GM23338 (cell line): ENCODE measurements around the gene SCG5. TPM values are rescaled to one million over a fixed set of nuclear protein-coding genes. Genes with fewer than 3 reads are reported as not detected.

ENCODE experiments used
- ATAC-seq: fragments of 200-7000 bp; cut with Tn5 transposase; 3 replicates; pipeline ENCODE4 v1.9.1; 2020
- DNase-seq: peaks from one replicate; pipeline ENCODE4 v3.0.0-alpha.2; 2015; ENCODE audit warnings: low spot score
- H2AFZ ChIP-seq: fragments of 200-600 bp; sonication (generic); 2 replicates; pipeline ENCODE4 v1.8.0; 2016; ENCODE audit warnings: antibody characterized with exemption, mild to moderate bottlenecking, moderate library complexity
- H3F3A ChIP-seq: fragments of 200-600 bp; sonication (generic); replicated peaks from 2 replicates; pipeline ENCODE4 v1.8.0; 2017; ENCODE audit warnings: antibody characterized with exemption, mixed run types, low read depth
- H3K27ac ChIP-seq: fragments of 200-600 bp; sonication (generic); 2 replicates; pipeline ENCODE4 v1.6.1; 2016; ENCODE audit warnings: low read depth
- H3K27me3 ChIP-seq: fragments of 200-600 bp; sonication (generic); 2 replicates; pipeline ENCODE4 v1.8.0; 2016; ENCODE audit warnings: mild to moderate bottlenecking, mixed run types, moderate library complexity; ENCODE audit not compliant: insufficient read depth
- H3K36me3 ChIP-seq: fragments of 200-600 bp; sonication (generic); 2 replicates; pipeline ENCODE4 v1.8.0; 2016; ENCODE audit warnings: mild to moderate bottlenecking; ENCODE audit not compliant: insufficient read depth
- H3K4me1 ChIP-seq: fragments of 200-600 bp; sonication (generic); 2 replicates; pipeline ENCODE4 v1.8.0; 2016; ENCODE audit warnings: mild to moderate bottlenecking, moderate library complexity; ENCODE audit not compliant: insufficient read depth
- H3K4me2 ChIP-seq: fragments of 200-600 bp; sonication (generic); 2 replicates; pipeline ENCODE4 v1.7.1; 2017; ENCODE audit warnings: mixed run types
- H3K4me3 ChIP-seq: fragments of 200-600 bp; sonication (generic); 2 replicates; pipeline ENCODE4 v1.6.1; 2016; ENCODE audit warnings: mixed run types
- H3K79me2 ChIP-seq: fragments of 200-600 bp; sonication (generic); replicated peaks from 2 replicates; pipeline ENCODE4 v1.8.0; 2017; ENCODE audit warnings: mild to moderate bottlenecking; ENCODE audit not compliant: insufficient read depth
- H3K9me2 ChIP-seq: fragments of 200-600 bp; sonication (generic); 2 replicates; pipeline ENCODE4 v1.8.0; 2017; ENCODE audit not compliant: insufficient read depth
- H4K20me1 ChIP-seq: fragments of 200-600 bp; sonication (generic); replicated peaks from 2 replicates; pipeline ENCODE4 v1.8.0; 2017; ENCODE audit warnings: mild to moderate bottlenecking; ENCODE audit not compliant: insufficient read depth
- H3K27ac Mint-ChIP-seq: 2 replicates; pipeline ENCODE4 v1.8.0; 2020; ENCODE audit warnings: inconsistent platforms, mild to moderate bottlenecking, moderate library complexity, mixed read lengths
- H3K27me3 Mint-ChIP-seq: 3 replicates; pipeline ENCODE4 v1.8.0; 2022; ENCODE audit warnings: low read depth, mild to moderate bottlenecking, moderate library complexity, mixed read lengths, inconsistent platforms; ENCODE audit not compliant: insufficient read depth, poor library complexity
- H3K36me3 Mint-ChIP-seq: 3 replicates; pipeline ENCODE4 v1.8.0; 2021; ENCODE audit warnings: low read depth, mild to moderate bottlenecking, inconsistent platforms, moderate library complexity, mixed read lengths
- H3K4me1 Mint-ChIP-seq: 3 replicates; pipeline ENCODE4 v1.8.0; 2020; ENCODE audit warnings: mild to moderate bottlenecking, inconsistent platforms, mixed read lengths
- H3K4me3 Mint-ChIP-seq: 3 replicates; pipeline ENCODE4 v1.8.0; 2021; ENCODE audit warnings: moderate library complexity, mild to moderate bottlenecking, inconsistent platforms, mixed read lengths
- H3K9me3 Mint-ChIP-seq: 3 replicates; pipeline ENCODE4 v1.8.0; 2020; ENCODE audit warnings: moderate library complexity, mild to moderate bottlenecking, inconsistent platforms, mixed read lengths
- CREB1 ChIP-seq: fragments of 250-450 bp; sonication (Bioruptor Pico); IDR thresholded peaks from 2 replicates; pipeline ENCODE4 v1.5.0; 2020; ENCODE audit warnings: low read depth, mild to moderate bottlenecking, moderate library complexity
- ETS1 ChIP-seq: IDR thresholded peaks from 2 replicates; pipeline ENCODE4 v1.6.1; 2016; ENCODE audit warnings: antibody characterized with exemption
- EZH2 ChIP-seq: fragments of 200-600 bp; sonication (generic); IDR thresholded peaks from one replicate; pipeline ENCODE4 v1.8.0; 2017; ENCODE audit warnings: antibody characterized with exemption, mild to moderate bottlenecking, low read depth; ENCODE audit not compliant: unreplicated experiment
- EZH2phosphoT487 ChIP-seq: fragments of 200-600 bp; sonication (generic); IDR thresholded peaks from one replicate; pipeline ENCODE4 v1.8.1; 2018; ENCODE audit warnings: antibody characterized with exemption; ENCODE audit not compliant: unreplicated experiment
- JUNB ChIP-seq: IDR thresholded peaks from one replicate; pipeline ENCODE4 v1.6.1; 2016; ENCODE audit warnings: antibody characterized with exemption; ENCODE audit not compliant: unreplicated experiment
- NANOG ChIP-seq: IDR thresholded peaks from 2 replicates; pipeline ENCODE4 v1.6.1; 2016; ENCODE audit warnings: antibody characterized with exemption, borderline replicate concordance
- POLR2AphosphoS5 ChIP-seq: IDR thresholded peaks from 2 replicates; pipeline ENCODE4 v1.6.1; 2016; ENCODE audit warnings: antibody characterized with exemption, low read depth
- STAT1 ChIP-seq: IDR thresholded peaks from one replicate; pipeline ENCODE4 v1.6.1; 2016; ENCODE audit warnings: antibody characterized with exemption; ENCODE audit not compliant: unreplicated experiment
- ZNF114 ChIP-seq: fragments of 250-450 bp; sonication (Bioruptor Pico); IDR thresholded peaks from 2 replicates; pipeline ENCODE4 v1.5.0; 2020; ENCODE audit warnings: mild to moderate bottlenecking, moderate library complexity
- ZNF331 ChIP-seq: fragments of 250-450 bp; sonication (Bioruptor Pico); IDR thresholded peaks from 2 replicates; pipeline ENCODE4 v1.5.0; 2020; ENCODE audit warnings: low read depth, mild to moderate bottlenecking, moderate library complexity
- polyA plus RNA-seq: library from polyadenylated mRNA; unstranded; fragments of >200 nt; fragmentation: Nextera tagmentation; extraction: Ambion mirVana; gene quantifications from 2 replicates; pipeline ENCODE4 v1.2.1, GENCODE V29; 2016
- total RNA-seq: library from RNA; depleted of rRNA; stranded (reverse); fragments of >200 nt; shearing (Covaris generic); gene quantifications from 2 replicates; pipeline ENCODE4 v1.2.3, GENCODE V29; 2014
- TF ChIP-seq, protein P1 (sequence below): fragments of 250-450 bp; sonication (Bioruptor Pico); IDR thresholded peaks from 2 replicates; pipeline ENCODE4 v1.5.0; 2020; ENCODE audit warnings: mild to moderate bottlenecking, moderate library complexity
- TF ChIP-seq, protein P2 (sequence below), 2 experiments: fragments of 200-600 bp in 1 of 2; sonication (generic) in 1 of 2; conservative IDR thresholded peaks; 2 replicates each; pipeline versions ENCODE4 v1.5.1 to v1.6.1; 2016 to 2017; ENCODE audit warnings: antibody characterized with exemption in 2 of 2, low read depth in 2 of 2, mild to moderate bottlenecking in 2 of 2, moderate library complexity in 1 of 2
- TF ChIP-seq, protein P3 (sequence below): IDR thresholded peaks from one replicate; pipeline ENCODE4 v1.6.1; 2018; ENCODE audit warnings: antibody characterized with exemption; ENCODE audit not compliant: unreplicated experiment

The SCG5 gene
- total and polyA plus RNA-seq, 2 experiments from 2014 or later, result 48.1 to 73.3 TPM

DNA sequence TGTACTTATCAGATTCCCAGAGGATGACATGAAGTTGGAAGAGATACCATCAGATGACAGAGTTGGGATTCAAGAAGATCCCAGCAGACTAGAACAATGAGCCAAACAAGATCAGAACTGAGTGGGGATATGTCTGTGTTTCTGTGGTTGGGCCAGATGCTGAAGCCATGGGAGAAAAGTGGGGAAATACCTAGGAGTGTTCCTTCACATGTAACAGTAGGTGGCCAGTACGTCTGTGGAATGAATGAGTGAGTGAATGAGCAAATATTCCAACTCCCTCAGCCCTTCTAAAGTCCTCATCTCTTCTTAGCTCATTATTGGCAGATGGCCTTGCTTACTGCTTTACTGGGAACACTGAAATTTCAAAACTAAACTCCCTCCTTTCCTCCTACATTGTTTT is 44.1 kb downstream of the SCG5 start:
- Histone ChIP-seq H4K20me1 (no peaks in the 10 kb centered on the region), H3F3A (no peaks in the 10 kb centered on the region), H3K9me2 (no peaks in the 10 kb centered on the region), H3K79me2 (no peaks in the 10 kb centered on the region), H3K4me2 (peak overlapping the region; percentile 37; the same call in 1 of the 2 replicates), H3K27me3 (no peaks in the 10 kb centered on the region), H3K36me3 (peaks cover 7% of the 10 kb centered on the region), H3K4me3 (no peak overlapping the region), H3K4me1 (peaks cover 10% of the 10 kb centered on the region), H3K27ac (no peak overlapping the region), H2AFZ (no peak overlapping the region)
- TF ChIP-seq ETS1 (no peak), NANOG (no peak), CREB1 (CRISPR knock-in tag) (no peak), STAT1 (no peak), EZH2 (no peak), ZNF114 (CRISPR knock-in tag) (no peak), POLR2AphosphoS5 (no peak), ZNF331 (CRISPR knock-in tag) (no peak), EZH2phosphoT487 (no peak), JUNB (no peak)
- TF ChIP-seq, protein P1, sequence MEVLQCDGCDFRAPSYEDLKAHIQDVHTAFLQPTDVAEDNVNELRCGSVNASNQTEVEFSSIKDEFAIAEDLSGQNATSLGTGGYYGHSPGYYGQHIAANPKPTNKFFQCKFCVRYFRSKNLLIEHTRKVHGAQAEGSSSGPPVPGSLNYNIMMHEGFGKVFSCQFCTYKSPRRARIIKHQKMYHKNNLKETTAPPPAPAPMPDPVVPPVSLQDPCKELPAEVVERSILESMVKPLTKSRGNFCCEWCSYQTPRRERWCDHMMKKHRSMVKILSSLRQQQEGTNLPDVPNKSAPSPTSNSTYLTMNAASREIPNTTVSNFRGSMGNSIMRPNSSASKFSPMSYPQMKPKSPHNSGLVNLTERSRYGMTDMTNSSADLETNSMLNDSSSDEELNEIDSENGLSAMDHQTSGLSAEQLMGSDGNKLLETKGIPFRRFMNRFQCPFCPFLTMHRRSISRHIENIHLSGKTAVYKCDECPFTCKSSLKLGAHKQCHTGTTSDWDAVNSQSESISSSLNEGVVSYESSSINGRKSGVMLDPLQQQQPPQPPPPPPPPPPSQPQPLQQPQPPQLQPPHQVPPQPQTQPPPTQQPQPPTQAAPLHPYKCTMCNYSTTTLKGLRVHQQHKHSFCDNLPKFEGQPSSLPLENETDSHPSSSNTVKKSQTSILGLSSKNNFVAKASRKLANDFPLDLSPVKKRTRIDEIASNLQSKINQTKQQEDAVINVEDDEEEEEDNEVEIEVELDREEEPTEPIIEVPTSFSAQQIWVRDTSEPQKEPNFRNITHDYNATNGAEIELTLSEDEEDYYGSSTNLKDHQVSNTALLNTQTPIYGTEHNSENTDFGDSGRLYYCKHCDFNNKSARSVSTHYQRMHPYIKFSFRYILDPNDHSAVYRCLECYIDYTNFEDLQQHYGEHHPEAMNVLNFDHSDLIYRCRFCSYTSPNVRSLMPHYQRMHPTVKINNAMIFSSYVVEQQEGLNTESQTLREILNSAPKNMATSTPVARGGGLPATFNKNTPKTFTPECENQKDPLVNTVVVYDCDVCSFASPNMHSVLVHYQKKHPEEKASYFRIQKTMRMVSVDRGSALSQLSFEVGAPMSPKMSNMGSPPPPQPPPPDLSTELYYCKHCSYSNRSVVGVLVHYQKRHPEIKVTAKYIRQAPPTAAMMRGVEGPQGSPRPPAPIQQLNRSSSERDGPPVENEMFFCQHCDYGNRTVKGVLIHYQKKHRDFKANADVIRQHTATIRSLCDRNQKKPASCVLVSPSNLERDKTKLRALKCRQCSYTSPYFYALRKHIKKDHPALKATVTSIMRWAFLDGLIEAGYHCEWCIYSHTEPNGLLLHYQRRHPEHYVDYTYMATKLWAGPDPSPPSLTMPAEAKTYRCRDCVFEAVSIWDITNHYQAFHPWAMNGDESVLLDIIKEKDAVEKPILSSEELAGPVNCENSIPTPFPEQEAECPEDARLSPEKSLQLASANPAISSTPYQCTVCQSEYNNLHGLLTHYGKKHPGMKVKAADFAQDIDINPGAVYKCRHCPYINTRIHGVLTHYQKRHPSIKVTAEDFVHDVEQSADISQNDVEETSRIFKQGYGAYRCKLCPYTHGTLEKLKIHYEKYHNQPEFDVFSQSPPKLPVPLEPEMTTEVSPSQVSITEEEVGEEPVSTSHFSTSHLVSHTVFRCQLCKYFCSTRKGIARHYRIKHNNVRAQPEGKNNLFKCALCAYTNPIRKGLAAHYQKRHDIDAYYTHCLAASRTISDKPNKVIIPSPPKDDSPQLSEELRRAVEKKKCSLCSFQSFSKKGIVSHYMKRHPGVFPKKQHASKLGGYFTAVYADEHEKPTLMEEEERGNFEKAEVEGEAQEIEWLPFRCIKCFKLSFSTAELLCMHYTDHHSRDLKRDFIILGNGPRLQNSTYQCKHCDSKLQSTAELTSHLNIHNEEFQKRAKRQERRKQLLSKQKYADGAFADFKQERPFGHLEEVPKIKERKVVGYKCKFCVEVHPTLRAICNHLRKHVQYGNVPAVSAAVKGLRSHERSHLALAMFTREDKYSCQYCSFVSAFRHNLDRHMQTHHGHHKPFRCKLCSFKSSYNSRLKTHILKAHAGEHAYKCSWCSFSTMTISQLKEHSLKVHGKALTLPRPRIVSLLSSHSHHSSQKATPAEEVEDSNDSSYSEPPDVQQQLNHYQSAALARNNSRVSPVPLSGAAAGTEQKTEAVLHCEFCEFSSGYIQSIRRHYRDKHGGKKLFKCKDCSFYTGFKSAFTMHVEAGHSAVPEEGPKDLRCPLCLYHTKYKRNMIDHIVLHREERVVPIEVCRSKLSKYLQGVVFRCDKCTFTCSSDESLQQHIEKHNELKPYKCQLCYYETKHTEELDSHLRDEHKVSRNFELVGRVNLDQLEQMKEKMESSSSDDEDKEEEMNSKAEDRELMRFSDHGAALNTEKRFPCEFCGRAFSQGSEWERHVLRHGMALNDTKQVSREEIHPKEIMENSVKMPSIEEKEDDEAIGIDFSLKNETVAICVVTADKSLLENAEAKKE (CRISPR knock-in tag), result no peak
- TF ChIP-seq, protein P2, sequence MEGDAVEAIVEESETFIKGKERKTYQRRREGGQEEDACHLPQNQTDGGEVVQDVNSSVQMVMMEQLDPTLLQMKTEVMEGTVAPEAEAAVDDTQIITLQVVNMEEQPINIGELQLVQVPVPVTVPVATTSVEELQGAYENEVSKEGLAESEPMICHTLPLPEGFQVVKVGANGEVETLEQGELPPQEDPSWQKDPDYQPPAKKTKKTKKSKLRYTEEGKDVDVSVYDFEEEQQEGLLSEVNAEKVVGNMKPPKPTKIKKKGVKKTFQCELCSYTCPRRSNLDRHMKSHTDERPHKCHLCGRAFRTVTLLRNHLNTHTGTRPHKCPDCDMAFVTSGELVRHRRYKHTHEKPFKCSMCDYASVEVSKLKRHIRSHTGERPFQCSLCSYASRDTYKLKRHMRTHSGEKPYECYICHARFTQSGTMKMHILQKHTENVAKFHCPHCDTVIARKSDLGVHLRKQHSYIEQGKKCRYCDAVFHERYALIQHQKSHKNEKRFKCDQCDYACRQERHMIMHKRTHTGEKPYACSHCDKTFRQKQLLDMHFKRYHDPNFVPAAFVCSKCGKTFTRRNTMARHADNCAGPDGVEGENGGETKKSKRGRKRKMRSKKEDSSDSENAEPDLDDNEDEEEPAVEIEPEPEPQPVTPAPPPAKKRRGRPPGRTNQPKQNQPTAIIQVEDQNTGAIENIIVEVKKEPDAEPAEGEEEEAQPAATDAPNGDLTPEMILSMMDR (conservative IDR thresholded peaks at IDR 0.05; ENCODE audit: low read depth in 2 of 2), result no peak
- TF ChIP-seq, protein P3, sequence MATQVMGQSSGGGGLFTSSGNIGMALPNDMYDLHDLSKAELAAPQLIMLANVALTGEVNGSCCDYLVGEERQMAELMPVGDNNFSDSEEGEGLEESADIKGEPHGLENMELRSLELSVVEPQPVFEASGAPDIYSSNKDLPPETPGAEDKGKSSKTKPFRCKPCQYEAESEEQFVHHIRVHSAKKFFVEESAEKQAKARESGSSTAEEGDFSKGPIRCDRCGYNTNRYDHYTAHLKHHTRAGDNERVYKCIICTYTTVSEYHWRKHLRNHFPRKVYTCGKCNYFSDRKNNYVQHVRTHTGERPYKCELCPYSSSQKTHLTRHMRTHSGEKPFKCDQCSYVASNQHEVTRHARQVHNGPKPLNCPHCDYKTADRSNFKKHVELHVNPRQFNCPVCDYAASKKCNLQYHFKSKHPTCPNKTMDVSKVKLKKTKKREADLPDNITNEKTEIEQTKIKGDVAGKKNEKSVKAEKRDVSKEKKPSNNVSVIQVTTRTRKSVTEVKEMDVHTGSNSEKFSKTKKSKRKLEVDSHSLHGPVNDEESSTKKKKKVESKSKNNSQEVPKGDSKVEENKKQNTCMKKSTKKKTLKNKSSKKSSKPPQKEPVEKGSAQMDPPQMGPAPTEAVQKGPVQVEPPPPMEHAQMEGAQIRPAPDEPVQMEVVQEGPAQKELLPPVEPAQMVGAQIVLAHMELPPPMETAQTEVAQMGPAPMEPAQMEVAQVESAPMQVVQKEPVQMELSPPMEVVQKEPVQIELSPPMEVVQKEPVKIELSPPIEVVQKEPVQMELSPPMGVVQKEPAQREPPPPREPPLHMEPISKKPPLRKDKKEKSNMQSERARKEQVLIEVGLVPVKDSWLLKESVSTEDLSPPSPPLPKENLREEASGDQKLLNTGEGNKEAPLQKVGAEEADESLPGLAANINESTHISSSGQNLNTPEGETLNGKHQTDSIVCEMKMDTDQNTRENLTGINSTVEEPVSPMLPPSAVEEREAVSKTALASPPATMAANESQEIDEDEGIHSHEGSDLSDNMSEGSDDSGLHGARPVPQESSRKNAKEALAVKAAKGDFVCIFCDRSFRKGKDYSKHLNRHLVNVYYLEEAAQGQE, result no peak
- Mint-ChIP-seq H3K36me3 (peaks cover 13% of the 10 kb centered on the region), H3K27ac (no peak overlapping the region), H3K4me1 (peaks cover 14% of the 10 kb centered on the region), H3K9me3 (no peaks in the 10 kb centered on the region), H3K27me3 (no peaks in the 10 kb centered on the region), H3K4me3 (no peak overlapping the region)
- ATAC-seq, result no peak
- DNase-seq, result no peak
